ENCODE data around the gene MBD5.

MBD5 gene

DNA sequence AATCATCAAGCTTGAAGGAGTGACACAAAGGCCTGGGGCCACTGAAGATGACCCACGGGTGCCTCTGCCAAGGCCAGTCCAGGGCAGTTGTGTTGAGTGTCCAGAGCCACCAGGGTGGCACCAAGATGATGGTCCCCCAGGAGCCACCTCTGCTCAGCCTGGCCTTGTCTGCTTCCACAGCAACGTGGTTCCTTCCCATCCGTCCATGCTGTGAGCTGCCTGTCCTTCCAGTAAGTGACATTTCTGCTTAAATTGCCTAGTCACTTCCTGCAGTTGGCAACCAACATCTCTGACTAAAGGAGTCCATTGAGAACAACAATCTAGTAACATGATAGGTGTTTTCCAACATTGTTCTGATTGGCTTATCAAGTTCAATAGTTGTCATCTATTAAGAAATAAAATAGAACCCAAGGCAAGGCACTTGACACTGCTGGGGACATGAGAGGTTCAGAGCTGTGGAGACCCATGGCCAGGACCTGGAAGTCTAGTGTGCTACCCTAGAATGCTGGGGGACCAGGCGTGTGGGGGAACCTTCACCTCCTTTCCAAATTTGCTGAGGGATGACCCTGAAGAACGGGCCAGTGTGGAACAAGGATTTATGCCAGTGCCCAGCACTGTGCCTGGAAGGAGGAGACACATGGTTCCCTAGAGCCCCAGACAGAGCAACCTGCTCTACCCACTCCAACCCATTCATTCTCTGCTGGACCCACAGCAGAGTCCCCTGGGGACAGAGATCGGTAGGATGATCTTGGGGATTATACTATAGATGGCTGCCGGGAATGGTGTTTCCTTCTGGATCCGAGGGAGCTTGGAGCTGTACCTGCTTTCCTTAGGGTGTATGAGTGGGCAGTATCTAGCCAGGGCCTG lies 524.7 kb downstream of the MBD5 start:
- DNase-seq (ENCODE audit: low spot score) (no peak), ATAC-seq (ENCODE audit: low read depth) (0 out of 3 replicates have a peak, but pooled peaks have one; percentile 19)
- no peaks in the 10 kb centered on the region for H3K36me3 ChIP-seq (ENCODE audit: low read depth)
- no peaks in the 10 kb centered on the region for H3K27me3 ChIP-seq (ENCODE audit: insufficient read depth, poor library complexity, severe bottlenecking)
- no peak overlapping the region for H3K4me3 ChIP-seq (ENCODE audit: severe bottlenecking)
- no peaks in the 10 kb centered on the region for H3K9me3 ChIP-seq (ENCODE audit: severe bottlenecking)
- H3K4me1 ChIP-seq (ENCODE audit: insufficient read depth, poor library complexity, severe bottlenecking): no peaks in the 10 kb centered on the region
- no peak overlapping the region for H3K27ac ChIP-seq (ENCODE audit: poor library complexity, severe bottlenecking)
- no peak for TF ChIP-seq CTCF (IDR thresholded peaks at IDR 0.05; ENCODE audit: poor library complexity, severe bottlenecking)

- Histone ChIP-seq H3K9me3 (ENCODE audit: severe bottlenecking) (no peaks in the 10 kb centered on the region), H3K27me3 (ENCODE audit: insufficient read depth, poor library complexity, severe bottlenecking) (no peaks in the 10 kb centered on the region), H3K36me3 (ENCODE audit: low read depth) (no peaks in the 10 kb centered on the region), H3K4me3 (ENCODE audit: severe bottlenecking) (no peak overlapping the region), H3K4me1 (ENCODE audit: insufficient read depth, poor library complexity, severe bottlenecking) (no peaks in the 10 kb centered on the region), H3K27ac (ENCODE audit: poor library complexity, severe bottlenecking) (no peak overlapping the region)
- no peak for DNase-seq (ENCODE audit: low spot score)
- TF ChIP-seq CTCF (IDR thresholded peaks at IDR 0.05; ENCODE audit: poor library complexity, severe bottlenecking): no peak
- ATAC-seq (ENCODE audit: low read depth): peak; percentile 21; the same call in 2 of the 3 replicates
Measured at GRCh38 chr2:148546270-148546669, 525.4 kb downstream of the MBD5 start.

GRCh38 chr2:148548716-148549400 lies 528.0 kb downstream of the MBD5 start:
- H3K9me3 ChIP-seq (ENCODE audit: severe bottlenecking): no peaks in the 10 kb centered on the region
- no peak overlapping the region for H3K4me3 ChIP-seq (ENCODE audit: severe bottlenecking)
- H3K27ac ChIP-seq (ENCODE audit: poor library complexity, severe bottlenecking): no peak overlapping the region
- DNase-seq (ENCODE audit: low spot score) (no peak), ATAC-seq (ENCODE audit: low read depth) (no peak)
- H3K36me3 ChIP-seq (ENCODE audit: low read depth): no peaks in the 10 kb centered on the region
- no peaks in the 10 kb centered on the region for H3K27me3 ChIP-seq (ENCODE audit: insufficient read depth, poor library complexity, severe bottlenecking)
- no peak for TF ChIP-seq CTCF (IDR thresholded peaks at IDR 0.05; ENCODE audit: poor library complexity, severe bottlenecking)
- no peaks in the 10 kb centered on the region for H3K4me1 ChIP-seq (ENCODE audit: insufficient read depth, poor library complexity, severe bottlenecking)

- Histone ChIP-seq H3K27ac (ENCODE audit: poor library complexity, severe bottlenecking) (no peak overlapping the region), H3K36me3 (ENCODE audit: low read depth) (no peaks in the 10 kb centered on the region), H3K4me1 (ENCODE audit: insufficient read depth, poor library complexity, severe bottlenecking) (no peaks in the 10 kb centered on the region), H3K27me3 (ENCODE audit: insufficient read depth, poor library complexity, severe bottlenecking) (no peaks in the 10 kb centered on the region), H3K4me3 (ENCODE audit: severe bottlenecking) (no peak overlapping the region), H3K9me3 (ENCODE audit: severe bottlenecking) (no peaks in the 10 kb centered on the region)
- no peak for DNase-seq (ENCODE audit: low spot score)
- ATAC-seq (ENCODE audit: low read depth): no peak
- no peak for TF ChIP-seq CTCF (IDR thresholded peaks at IDR 0.05; ENCODE audit: poor library complexity, severe bottlenecking)
Measured at GRCh38 chr2:148552675-148553331, 531.9 kb downstream of the MBD5 start.

Data from RWPE2 (cell line).